Measurements from ENCODE around the gene MTSS2.

Gene MTSS2

DNA sequence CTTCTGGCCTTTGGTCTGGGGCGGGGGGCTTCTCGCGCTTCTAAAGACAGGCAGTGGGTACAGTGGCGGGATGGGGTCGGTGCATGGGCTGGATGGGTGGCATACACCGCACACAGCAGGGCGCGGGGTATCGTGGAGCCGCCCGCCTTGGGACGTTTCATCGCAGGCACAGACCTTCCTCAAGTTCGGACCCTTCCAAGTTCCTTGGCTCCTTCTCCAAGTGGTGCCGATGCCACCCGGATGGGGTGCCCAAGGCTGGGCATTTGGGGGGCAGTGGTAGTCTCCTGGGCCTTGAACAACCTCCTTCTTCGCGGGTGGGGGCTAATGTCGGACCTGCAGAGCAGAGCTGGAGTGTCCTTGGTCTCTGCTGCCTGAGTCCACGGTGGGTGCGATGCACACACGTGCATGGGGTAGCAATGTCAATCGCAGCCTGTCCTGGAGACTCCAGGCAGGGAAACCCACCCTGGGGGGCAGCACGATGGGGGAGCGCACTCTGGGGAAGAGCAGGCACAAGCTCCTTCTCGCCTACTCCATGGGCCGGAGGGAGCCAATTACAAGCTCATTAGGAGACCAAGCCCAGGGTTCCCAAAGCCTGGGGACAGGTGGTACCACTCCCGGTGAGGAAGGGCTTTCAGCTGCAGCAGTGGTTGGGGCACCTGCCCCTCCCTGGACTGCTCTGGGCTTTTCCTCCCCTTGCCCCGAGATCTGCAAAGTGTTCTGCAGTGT, 686 bp upstream of the MTSS2 start:
- Histone ChIP-seq H3K4me3 (peak overlapping the region; percentile 74 to 75), H3K27me3 (no peaks in the 10 kb centered on the region), H3K27ac (peak overlapping the region; percentile 99 to 100), H3K4me1 (peaks cover 23 to 90% (median 87%) of the 10 kb centered on the region in 4 donors), H3K9me3 (no peaks in the 10 kb centered on the region), H3K36me3 (peaks cover 0 to 12% (median 0%) of the 10 kb centered on the region in 3 donors)
- no peak for DNase-seq
- peak in 1 of 2 experiments; percentile 14 for TF ChIP-seq CTCF (IDR thresholded peaks at IDR 0.05)
- intact Hi-C loops (cut with DNase I; ENCODE audit: low total_unique reads), result no loop called here

DNA sequence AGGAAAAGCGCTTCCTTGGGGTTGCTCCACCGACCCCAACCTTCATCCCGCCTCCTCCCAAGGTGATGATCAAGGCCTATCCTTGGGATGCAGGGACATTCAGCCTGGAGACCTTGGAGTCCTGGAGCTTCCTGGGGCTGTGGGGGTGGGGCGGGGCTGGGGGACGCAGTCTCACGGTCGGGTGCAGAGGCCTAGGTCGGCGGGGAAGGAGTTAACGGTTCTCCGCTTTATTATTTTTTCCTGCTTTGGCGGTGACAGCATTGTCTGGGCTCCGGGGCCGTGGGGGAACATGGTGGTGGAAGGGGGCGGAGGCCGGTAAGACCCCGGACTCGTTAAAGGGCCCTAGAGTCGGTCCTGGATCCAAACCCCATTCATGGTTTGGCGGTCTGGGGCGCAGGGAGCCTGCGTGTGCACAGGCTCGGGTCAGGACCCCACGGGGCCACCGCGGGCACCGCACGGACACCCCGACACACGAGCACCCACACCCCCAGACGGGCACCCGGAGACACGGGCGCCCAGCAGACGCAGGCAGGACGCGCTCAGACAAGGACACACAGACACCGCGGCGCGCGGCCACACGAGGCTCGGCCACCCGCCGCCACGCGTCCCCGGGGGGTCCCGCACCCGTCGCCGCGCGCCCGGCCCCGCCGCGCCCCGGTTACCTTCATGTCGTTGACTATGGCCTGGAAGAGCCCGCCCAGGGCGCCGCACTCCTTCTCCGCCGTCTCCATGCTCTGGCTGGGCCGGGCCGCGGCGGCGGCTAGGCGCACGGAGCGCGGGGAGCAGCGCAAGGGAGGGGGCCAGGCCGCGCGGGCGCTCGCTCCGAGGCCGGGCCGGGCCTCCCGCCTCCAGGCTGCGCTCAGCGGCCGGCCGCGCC, 554 bp downstream of the MTSS2 start:
- no peak for DNase-seq

DNA sequence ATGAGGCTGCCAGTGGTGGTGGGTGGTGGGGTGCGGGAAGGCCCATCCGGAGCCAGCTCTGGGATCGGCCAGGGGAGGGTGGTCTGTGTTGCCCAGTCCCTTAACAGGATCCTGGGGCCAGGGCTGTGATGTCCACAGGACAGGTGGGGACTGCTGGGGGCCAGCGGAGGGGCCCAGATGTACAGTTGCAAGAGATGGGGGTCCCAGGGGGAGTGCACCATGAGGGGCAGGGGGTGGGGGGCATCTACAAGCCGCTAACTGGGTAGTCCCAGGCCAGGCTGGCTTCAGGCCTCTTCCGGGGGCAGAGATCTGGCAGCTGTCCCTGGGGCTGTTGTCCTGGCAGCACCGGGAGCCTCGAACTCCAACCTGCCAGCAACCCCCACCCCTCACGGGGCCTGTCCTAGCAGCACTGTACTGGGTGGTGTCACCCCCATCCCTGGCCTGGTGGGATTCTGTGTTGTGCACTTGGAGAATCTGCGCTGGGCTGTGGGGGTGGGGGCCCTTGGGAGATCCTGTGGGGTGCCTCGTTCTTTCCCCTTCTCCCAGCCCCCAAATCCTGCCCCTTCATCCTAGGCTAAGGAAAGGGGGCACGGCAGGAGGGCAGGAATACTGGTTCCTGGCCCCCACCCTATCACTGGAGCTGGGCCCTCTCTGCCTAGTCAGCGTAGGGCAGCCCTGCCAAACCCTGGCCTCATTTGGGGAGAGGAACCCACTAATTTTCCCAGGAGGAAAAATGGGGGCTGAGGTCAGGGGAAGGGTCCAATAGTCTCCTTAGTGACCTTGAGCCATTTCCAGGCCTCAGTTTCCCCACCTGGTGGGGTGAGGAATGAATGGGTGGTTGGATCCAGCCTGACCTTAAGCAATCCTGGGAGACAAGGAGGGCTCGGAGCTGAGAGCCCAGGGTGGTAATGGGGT, 1.4 kb downstream of the MTSS2 start:
- H3K9me3 ChIP-seq, result no peaks in the 10 kb centered on the region
- intact Hi-C loops (cut with DNase I; ENCODE audit: low total_unique reads), result loop anchor here (5.0 kb wide), 2 partner anchors 53 to 73 kb away; no protein-coding TSS in a partner anchor
- no peak for TF ChIP-seq CTCF (IDR thresholded peaks at IDR 0.05)
- H3K27ac ChIP-seq, result peak overlapping the region; percentile 91 to 99
- no peak for DNase-seq
- H3K36me3 ChIP-seq, result peaks cover 2 to 26% (median 4%) of the 10 kb centered on the region in 3 donors
- no peaks in the 10 kb centered on the region for H3K27me3 ChIP-seq
- peaks cover 12 to 88% (median 81%) of the 10 kb centered on the region in 4 donors for H3K4me1 ChIP-seq
- peak overlapping the region; percentile 74 to 75 for H3K4me3 ChIP-seq

More for the DNA sequence above, 554 bp downstream of the MTSS2 start:
- TF ChIP-seq CTCF (IDR thresholded peaks at IDR 0.05), result no peak
- Histone ChIP-seq H3K4me3 (peak overlapping the region; percentile 74 to 75), H3K27me3 (no peaks in the 10 kb centered on the region), H3K9me3 (no peaks in the 10 kb centered on the region), H3K36me3 (peaks cover 0 to 17% (median 0%) of the 10 kb centered on the region in 3 donors), H3K4me1 (peaks cover 17 to 90% (median 87%) of the 10 kb centered on the region in 4 donors), H3K27ac (peak overlapping the region; percentile 91 to 99)
- intact Hi-C loops (cut with DNase I; ENCODE audit: low total_unique reads), result no loop called here

DNA sequence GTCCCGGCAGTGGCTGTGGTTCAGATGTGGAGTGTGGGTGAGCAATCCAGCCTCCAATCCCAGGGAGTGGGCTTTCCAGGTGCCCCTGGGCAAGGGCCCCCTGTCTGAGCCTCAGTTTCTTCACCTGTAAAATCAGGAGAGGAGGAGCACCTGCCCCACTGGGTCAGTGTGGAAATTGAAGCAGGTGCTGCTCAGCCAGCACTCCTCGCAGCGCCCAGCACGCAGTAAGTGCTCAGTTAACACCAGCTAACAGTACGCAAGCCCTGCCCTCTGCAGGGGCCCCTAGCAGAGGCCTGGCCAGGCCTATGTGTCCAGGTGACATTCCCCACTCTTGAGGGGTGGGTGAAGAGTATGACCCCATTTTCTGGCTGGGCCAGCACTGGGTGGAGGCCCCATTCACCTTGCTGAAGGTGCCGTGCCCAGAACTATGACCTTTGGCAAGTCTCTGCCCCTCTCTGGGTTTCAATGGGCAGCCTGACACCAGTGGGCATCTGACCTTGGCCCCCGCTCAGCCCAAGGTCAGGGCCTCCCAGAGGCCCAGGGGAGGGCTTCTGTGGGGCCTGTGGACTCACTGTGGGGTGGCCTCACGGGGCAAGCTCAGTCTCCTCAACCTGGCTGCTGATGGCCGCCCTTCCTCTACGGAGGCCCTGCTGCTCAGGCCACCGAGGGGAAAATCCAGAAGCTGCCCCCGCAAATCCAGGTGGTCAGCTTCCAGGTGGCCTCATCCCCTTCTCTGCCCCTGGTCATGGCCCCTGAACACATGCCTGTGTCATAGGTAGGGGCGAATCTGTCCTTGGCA, 2.5 kb downstream of the MTSS2 start:
- Histone ChIP-seq H3K27ac (peak overlapping the region; percentile 91 to 99), H3K36me3 (peaks cover 13 to 37% (median 14%) of the 10 kb centered on the region in 3 donors), H3K4me1 (peaks cover 6 to 81% (median 71%) of the 10 kb centered on the region in 4 donors), H3K27me3 (no peaks in the 10 kb centered on the region), H3K4me3 (peak overlapping the region; percentile 74 to 75), H3K9me3 (no peaks in the 10 kb centered on the region)
- intact Hi-C loops (cut with DNase I; ENCODE audit: low total_unique reads), result loop anchor here (5.0 kb wide), 2 partner anchors 54 to 74 kb away; no protein-coding TSS in a partner anchor
- no peak for DNase-seq
- TF ChIP-seq CTCF (IDR thresholded peaks at IDR 0.05), result no peak
